ENCODE measurements around the gene MLLT6.

MLLT6 gene
- 741 reads per million, percentile 99 among the genes with 10 or more reads in this experiment for total RNA-seq

GRCh38 chr17:38704606-38705522 is at the start of gene MLLT6:
MLLT6 (plus strand) TSS chr17:38705273; CDS start chr17:38705633, 360 bp downstream.
- DNase-seq = peak; percentile 79

DNA sequence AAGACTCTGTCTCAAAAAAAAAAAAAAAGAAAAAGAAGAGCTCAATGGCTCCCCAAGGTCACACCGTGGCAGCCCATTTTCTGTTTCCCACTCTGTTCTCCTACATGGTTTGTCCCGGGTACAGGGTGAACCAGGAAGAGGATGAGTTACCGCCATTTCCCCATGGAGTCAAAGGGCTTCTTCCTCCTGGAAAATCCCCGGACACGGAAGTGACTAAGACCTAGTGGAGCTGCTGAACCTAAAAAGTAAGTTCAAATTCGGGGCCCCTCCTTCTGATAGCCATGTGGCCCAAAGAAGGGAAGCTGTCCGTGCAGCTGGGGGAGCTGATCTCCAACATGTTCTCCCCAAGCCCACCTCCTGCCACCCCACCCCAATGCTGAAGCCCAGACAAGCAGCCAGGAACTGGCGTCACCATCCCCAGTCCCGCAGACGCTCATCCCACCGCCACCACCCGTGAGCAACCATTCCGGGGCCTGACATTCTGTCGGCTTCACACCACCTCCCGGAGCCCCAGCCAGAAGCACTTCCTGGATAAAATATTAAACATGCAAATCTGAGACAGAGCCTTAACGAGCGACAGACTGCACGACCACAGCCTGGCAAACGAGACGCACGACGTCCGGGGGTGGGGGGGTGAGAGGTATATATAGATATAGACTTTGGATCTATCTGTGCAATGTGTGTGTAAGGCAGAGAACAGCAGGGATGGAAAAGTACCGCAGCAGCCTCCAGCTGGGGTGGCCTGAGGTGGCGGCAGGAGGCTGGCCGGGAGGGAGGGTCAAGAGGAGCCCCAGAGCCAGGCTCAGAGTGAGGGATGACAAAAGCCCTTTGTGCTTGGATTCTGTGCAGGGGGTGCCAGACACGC is 47.9 kb upstream of the MLLT6 start:
- DNase-seq = no peak

DNA sequence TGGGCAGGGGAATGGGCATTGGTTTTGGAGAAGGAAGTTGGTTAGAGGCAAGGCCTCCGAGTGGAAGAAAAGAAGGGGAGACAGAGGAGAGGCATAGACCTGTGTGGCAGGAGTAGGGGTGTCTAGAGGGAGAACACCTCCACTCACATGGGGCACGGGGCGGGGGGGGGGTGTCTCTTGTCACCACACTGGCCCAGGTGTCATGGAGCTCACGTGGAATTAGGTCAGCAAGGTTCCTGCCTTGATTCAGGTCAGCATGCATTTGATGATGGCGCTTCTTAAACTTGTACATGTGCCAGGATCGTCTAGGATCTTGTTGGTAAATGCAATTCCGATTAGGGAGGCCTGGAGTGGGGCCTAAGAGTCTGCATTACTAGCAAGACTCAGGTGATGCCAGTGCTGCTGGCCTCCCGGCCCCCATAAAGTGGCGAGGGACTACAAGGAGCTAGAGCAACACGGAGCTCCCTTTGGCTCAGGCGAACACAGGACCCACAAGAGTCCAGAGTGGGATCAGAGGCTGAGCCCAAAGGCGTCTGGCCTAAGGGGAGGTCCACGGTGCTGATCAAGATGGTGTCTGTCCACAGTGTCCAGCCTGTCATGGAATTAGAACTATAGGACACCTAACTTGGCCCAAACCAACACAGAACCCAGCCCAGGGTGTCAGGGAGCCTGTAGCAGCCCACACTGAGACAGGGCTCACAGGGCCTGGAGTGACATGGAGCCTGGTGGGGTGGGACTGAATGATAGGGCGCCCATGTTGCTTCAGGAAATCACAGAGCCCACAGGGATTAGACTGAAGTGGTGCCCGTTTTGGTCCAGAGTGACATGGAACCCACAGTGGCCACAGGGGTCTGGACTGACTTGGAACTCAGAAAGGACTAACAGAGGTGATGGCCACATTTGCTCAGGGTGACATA is 47.0 kb upstream of the MLLT6 start:
- DNase-seq = no peak

GRCh38 chr17:38658741-38659345 is 46.2 kb upstream of the MLLT6 start:
- DNase-seq = no peak

DNA sequence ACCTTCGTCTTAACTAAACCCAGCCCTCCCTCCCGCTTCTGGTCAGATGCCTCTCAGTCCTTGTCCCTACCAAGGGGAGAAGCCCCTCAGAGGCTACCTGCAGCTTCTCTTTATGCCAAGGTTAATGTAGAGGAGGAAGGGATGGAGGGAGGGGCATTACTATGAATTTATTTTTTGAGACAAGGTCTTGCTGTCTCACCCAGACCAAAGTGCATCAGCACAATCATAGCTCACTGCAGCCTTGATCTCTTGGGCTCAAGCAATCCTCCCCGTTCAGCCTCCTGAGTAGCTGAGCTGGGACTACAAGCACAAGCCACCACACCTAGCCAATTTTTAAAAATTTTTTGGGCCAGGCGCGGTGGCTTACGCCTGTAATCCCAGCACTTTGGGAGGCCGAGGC is 45.7 kb upstream of the MLLT6 start:
- no peak for DNase-seq

DNA sequence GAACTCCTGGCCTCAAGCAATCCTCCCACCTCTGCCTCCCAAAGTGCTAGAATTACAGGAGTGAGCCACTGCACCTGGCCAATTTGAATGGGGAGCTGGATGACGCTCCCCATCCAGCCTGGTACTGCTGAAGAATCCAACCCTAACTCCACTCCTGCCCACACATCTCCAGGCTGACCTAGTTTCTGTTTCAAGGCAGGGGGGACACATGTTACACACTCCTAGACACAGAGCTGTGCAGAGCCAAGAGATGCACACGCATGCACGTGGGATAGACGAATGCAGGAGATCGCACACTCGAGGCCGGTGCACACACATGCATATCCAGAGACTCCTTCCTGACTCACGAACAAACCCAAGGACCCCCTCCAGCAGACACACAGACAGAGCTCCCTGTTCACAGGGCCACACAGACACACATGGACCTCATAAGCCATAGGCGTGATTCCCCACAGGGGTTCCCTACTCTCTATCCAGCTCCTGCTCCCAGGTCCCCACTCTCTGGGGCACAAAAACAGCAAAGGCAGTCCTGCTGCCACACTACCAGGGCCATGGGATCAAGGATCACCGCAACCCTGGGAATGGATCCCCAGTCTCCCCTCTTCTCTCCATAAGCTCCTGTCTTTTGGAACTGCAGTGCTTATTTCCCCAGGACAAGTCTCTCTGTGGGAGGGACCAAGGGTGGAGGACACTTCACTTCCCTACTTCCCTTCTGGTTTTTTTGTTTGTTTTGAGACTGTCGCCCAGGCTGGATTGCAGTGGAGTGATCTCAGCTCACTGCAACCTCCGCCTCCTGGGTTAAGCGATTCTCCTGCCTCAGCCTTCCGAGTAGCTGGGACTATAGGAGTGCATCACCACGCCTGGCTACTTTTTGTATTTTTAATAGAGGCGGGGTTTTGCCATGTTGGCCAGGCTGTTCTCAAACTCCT is 44.7 kb upstream of the MLLT6 start:
- no peak for DNase-seq

DNA sequence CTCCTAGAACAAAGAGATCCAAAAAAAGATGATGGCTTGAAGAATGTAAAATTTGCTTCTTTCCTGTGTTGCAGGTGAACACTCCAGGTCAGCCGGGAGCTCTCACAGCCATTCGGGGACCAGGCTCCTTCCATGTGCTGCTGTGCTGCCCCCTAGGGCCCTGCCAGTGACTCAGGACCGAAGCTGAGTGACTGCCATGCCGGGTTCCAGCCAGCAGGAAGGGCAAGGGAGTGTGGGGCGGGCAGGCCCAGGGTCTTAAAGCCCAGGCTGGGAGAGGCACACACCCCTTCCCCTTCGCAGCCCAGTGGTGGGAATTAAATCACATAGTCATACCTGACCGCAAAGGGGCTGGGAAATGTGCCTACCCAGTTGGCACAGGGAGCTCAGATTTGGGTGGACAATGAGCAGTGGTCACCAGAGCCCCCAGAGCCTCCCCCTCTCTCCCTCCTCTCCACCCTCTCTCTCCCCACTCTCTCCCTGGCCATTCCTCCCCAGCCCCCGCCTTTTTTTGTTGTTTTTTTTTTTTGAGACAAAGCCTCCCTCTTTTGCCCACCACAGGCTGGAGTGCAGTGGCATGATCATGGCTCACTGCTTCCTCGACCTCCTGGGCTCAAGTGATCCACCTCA is 41.8 kb upstream of the MLLT6 start:
- DNase-seq = no peak

DNA sequence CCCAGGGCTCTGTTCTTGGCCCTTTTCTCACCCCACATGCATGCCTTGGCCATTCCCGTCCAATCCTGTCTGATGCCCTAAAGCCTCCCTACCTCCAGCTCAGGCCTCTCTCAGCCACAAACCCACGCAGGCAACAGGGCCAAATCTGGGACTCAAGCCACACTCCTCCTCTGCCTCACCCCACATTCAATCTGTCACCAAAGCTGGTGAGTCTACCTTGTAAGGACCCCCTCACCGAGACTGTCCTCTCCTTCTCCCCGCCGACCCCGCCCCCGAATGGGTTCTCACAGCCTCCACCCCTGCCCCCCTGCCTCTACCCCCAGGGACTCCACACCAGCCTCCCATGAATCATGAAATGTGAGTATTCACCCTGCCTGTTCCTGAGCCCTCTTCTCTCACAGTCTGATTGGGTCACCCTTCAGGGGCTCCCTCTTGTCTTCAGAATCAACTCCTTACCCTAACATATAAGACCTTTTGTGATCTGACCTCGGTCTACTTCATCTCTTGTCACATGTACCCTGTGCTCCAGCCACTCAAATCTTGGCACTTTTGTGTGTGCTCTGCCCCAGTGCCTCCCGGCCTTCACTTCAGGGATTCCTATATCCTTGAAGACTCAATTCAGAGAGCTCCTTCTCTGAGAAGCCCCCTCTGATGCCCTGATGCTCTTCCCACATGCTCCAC is 41.0 kb upstream of the MLLT6 start:
- DNase-seq = no peak

DNA sequence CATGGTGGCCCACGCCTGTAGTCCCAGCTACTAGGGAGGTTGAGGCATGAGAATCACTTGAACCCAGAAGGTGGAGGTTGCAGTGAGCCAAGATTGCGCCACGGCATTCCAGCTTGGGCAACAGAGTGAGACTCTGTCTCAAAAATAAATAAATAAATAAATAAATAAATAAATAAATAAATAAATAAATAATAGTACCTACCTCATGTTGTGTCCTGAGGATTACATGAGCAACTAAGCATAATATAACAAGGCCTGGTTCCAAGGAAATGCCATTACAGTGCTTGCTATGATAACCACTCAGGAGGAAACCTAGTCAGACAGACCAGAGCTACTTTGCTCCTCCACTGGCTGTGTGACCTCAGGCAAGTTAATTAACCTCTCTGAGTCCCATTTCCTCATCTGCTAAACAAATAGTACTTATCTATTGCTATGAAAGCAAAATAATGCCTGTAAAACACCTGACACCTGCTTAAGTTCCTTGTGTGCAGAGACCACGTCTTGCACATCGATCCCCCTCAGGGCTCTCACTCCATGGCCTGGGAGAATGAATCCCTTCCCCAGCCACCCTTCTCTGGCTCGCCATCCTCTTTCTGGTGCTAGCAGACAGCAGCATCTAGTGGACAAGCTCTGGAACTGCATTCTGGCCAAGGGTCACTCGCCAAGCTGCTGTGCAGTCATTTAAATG is 37.8 kb upstream of the MLLT6 start:
- DNase-seq = peak; percentile 24

- no peak for DNase-seq
These were observed 37.3 kb upstream of the MLLT6 start for GRCh38 chr17:38667787-38668122.

- no peak for DNase-seq
These were observed 35.6 kb upstream of the MLLT6 start for GRCh38 chr17:38669520-38669919.

GRCh38 chr17:38671939-38672720 is 32.9 kb upstream of the MLLT6 start:
- no peak for DNase-seq

DNA sequence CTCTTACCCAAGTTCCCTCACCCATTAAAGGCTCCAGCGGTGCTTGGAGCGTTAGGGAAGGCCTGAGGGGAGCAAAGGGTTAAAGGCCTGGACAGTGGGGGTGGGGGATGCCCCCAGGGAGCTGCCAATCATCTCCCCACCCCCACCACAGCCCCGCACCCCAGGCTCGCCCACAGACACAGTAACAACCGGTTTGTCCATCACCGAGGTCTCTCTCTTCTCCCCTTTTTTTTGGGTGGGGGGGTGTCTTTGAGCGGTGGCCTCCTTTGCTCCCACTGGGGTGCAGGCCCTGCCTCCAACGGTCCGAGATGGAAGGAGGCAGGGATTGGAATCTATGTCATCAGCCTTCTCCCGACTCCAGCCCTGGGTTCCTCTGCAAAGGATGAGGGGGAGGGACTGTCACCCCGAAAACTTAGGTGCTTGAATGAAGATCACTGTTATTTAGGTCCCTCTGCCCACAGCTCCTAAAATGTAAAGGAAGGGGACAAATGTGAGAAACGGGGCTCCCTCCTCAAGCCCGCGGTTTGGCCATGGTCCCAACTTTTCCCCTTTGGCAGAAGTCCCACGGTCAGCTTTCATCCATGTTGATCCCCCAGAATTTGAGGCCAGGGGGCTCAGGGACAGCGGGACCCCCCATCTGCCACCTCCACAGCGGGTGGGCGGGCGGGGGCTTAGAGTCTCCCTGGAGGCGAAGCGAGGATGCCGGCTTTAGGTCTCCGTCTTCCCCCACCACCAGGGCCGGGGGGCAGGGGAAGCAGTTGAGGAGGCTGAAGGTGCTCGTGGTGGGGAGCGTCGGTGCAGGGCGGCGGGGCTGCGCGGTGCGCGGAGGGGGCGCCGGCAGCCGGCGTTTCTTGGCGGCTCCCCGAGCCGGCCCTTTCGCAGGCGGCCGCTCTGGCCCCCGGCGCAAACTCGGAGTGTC is 32.0 kb upstream of the MLLT6 start:
- DNase-seq = no peak

- no peak for DNase-seq
These were observed 31.4 kb upstream of the MLLT6 start for GRCh38 chr17:38673707-38674013.

DNA sequence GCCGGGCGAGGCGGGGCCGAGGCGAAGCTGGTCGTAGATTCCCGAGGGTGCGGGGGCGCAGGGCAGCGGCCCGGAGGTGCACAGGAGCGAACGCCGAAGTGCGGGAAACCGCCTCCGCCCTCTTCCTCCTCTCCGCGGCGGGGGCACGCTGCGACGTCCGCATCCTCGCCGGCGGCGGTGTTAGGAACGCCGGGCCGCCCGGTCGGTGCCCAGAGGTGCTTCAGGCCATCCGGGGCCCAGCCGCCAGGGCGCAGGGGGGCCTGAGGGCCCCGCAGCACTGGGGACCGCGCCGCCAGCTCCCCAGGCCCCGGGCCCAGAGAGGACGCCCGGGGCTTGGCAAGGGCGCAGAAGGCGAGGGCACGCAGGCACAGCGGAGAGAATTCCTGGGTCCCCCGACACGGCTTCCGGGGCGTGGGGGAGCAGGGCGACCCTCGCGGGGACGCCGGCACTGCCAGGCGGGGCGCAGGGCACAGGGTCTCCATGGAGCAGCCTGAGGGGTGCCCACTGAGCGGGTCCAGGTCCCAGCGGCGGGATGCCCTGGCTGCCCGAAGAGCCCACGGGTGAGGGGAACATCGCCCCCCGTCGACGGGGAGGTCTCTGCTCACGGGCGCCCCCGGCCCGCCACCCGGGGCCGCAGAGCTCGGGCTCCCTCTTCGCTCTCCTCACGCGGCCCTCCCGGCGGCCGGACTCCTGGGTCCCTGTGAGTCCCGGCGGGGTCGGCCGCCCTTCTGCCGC is 30.9 kb upstream of the MLLT6 start:
- no peak for DNase-seq

- peak; percentile 72 for DNase-seq
These were observed 30.1 kb upstream of the MLLT6 start, which contains the start of gene EPOP for GRCh38 chr17:38674749-38675615. EPOP (minus strand) TSS chr17:38674957; CDS start chr17:38674495, 462 bp downstream.
